Endothelial cell of umbilical vein (primary cell): ENCODE results near the gene RDH13. TPM values are rescaled to one million over a fixed set of nuclear protein-coding genes. Genes with fewer than 3 reads are reported as not detected.

Source experiments
- BruUV-seq: library from RNA; stranded (reverse); fragments of 400-500 nt; replicated peaks from 2 replicates; lab custom pipeline; 2021; lab: Mats Ljungman, UMichigan
- CTCF ChIA-PET: fragments of 300-600, 350-600 bp; sonication (Branson Sonifier 250); formaldehyde crosslinking; loops from one replicate; lab custom pipeline; 2021; ENCODE audit warnings: antibody characterized with exemption, inconsistent platforms; lab: Charles Lee
- POLR2A ChIA-PET: fragments of 300-600, 350-600 bp; sonication (Branson Sonifier 250); formaldehyde crosslinking; loops from one replicate; lab custom pipeline; 2021; ENCODE audit warnings: antibody characterized with exemption, inconsistent platforms; lab: Charles Lee
- DNase-seq: peaks from one replicate; pipeline ENCODE4 v3.0.0-alpha.2; 2011; ENCODE audit warnings: low read depth, low spot score
- FAIRE-seq: peaks from 2 replicates; lab custom pipeline; 2011; peaks lifted over from hg19 to GRCh38; lab: Jason Lieb, UNC
- H2AFZ ChIP-seq: 2 replicates; pipeline ENCODE4 v1.6.0; 2012; ENCODE audit warnings: low read depth, low read length, control low read depth, inconsistent platforms
- H3K27ac ChIP-seq: 2 replicates; pipeline ENCODE4 v1.5.1; 2011; ENCODE audit warnings: low read depth, mild to moderate bottlenecking, control low read depth, low read length, moderate library complexity; ENCODE audit not compliant: insufficient read depth
- H3K27me3 ChIP-seq, 2 experiments: 2 replicates each; pipeline versions ENCODE4 v1.6.0 to v1.6.1; 2011; ENCODE audit warnings: low read length in 2 of 2, mixed read lengths in 1 of 2; ENCODE audit not compliant: control insufficient read depth in 2 of 2, insufficient read depth in 2 of 2
- H3K36me3 ChIP-seq, 2 experiments: 2 replicates in 1 of 2; 3 replicates in 1 of 2; pipeline ENCODE4 v1.5.1; 2011; ENCODE audit warnings: low read length in 2 of 2, mild to moderate bottlenecking in 1 of 2, moderate library complexity in 1 of 2; ENCODE audit not compliant: control insufficient read depth in 2 of 2, insufficient read depth in 2 of 2; ENCODE audit errors: extremely low read depth in 1 of 2
- H3K4me1 ChIP-seq: 3 replicates; pipeline ENCODE4 v1.5.1; 2011; ENCODE audit warnings: mild to moderate bottlenecking, low read length; ENCODE audit not compliant: control insufficient read depth, insufficient read depth; ENCODE audit errors: extremely low read depth
- H3K4me2 ChIP-seq: 2 replicates; pipeline ENCODE4 v1.6.1; 2011; ENCODE audit warnings: low read length, control low read depth, mixed read lengths; ENCODE audit not compliant: insufficient read depth
- H3K4me3 ChIP-seq, 3 experiments: fragments of 200-600 bp in 1 of 3; sonication (generic), shearing (Covaris generic) in 1 of 3; replicated peaks in 1 of 3; 2 replicates each; pipeline ENCODE4 v1.5.1; 2011 to 2016; ENCODE audit warnings: control low read depth in 3 of 3, low read length in 3 of 3, mild to moderate bottlenecking in 2 of 3, inconsistent platforms in 1 of 3, low read depth in 1 of 3, moderate library complexity in 1 of 3; ENCODE audit not compliant: insufficient read depth in 1 of 3
- H3K79me2 ChIP-seq: 2 replicates; pipeline ENCODE4 v1.6.0; 2012; ENCODE audit warnings: low read length, inconsistent platforms; ENCODE audit not compliant: control insufficient read depth, insufficient read depth
- H3K9ac ChIP-seq: replicated peaks from 2 replicates; pipeline ENCODE3; 2011; ENCODE audit warnings: low read length, control low read depth; ENCODE audit not compliant: insufficient read depth; ENCODE audit errors: extremely low read depth
- H3K9me1 ChIP-seq: replicated peaks from 3 replicates; pipeline ENCODE4 v1.6.0; 2011; ENCODE audit warnings: mild to moderate bottlenecking, low read length; ENCODE audit not compliant: control insufficient read depth, insufficient read depth; ENCODE audit errors: extremely low read depth
- H3K9me3 ChIP-seq: replicated peaks from 2 replicates; pipeline ENCODE4 v1.5.1; 2012; ENCODE audit warnings: low read length, inconsistent platforms; ENCODE audit not compliant: control insufficient read depth, insufficient read depth
- H4K20me1 ChIP-seq: replicated peaks from 2 replicates; pipeline ENCODE3; 2011; ENCODE audit warnings: mild to moderate bottlenecking, low read length; ENCODE audit not compliant: control insufficient read depth, insufficient read depth; ENCODE audit errors: extremely low read depth
- EZH2 ChIP-seq: IDR thresholded peaks from 2 replicates; pipeline ENCODE4 v1.6.1; 2012; ENCODE audit warnings: borderline replicate concordance, low read depth, mild to moderate bottlenecking, moderate library complexity, low read length, inconsistent platforms; ENCODE audit not compliant: severe bottlenecking
- FOS ChIP-seq: IDR thresholded peaks from 2 replicates; pipeline ENCODE4 v1.6.1; 2011; ENCODE audit warnings: mild to moderate bottlenecking, low read length, moderate library complexity, borderline replicate concordance; ENCODE audit not compliant: insufficient read depth
- GATA2 ChIP-seq: IDR thresholded peaks from 2 replicates; pipeline ENCODE4 v1.7.0; 2011; ENCODE audit warnings: low read depth, mild to moderate bottlenecking, moderate library complexity, mixed read lengths, low read length; ENCODE audit not compliant: insufficient read length, insufficient read depth
- JUN ChIP-seq: IDR thresholded peaks from 2 replicates; pipeline ENCODE4 v1.6.1; 2011; ENCODE audit warnings: borderline replicate concordance, low read depth; ENCODE audit not compliant: insufficient read length, insufficient read depth
- MYC ChIP-seq: IDR thresholded peaks from one replicate; pipeline ENCODE4 v1.6.1; 2011; ENCODE audit warnings: mild to moderate bottlenecking, low read depth, low read length
- POLR2A ChIP-seq: IDR thresholded peaks from 2 replicates; pipeline ENCODE4 v1.6.1; 2012; ENCODE audit warnings: low read depth, mild to moderate bottlenecking, control low read depth, low read length
- POLR2AphosphoS5 ChIP-seq: IDR thresholded peaks from 2 replicates; pipeline ENCODE4 v1.6.1; 2012; ENCODE audit warnings: low read depth, mild to moderate bottlenecking, control low read depth, low read length, moderate library complexity; ENCODE audit not compliant: insufficient read depth
- dilution Hi-C: fragments of 300-500 bp; cut with MboI; formaldehyde crosslinking; loops from one replicate; pipeline ENCODE4 v1.15.0; 2019; ENCODE audit warnings: low sequenced_read_pairs; ENCODE audit not compliant: extremely low pct_ligation_motif_present
- intact Hi-C: fragments of 100-400 bp; cut with micrococcal nuclease; formaldehyde crosslinking; loops from one replicate; pipeline ENCODE4 v1.10.0; 2022
- polyA plus RNA-seq, 4 experiments: library from polyadenylated mRNA; depleted of rRNA in 3 of 4; stranded (reverse) in 3 of 4; unstranded in 1 of 4; fragments of >200 nt; gene quantifications; 2 replicates each; pipeline versions ENCODE4 v1.2.1 to v1.2.3, GENCODE V29; 2011 to 2012; ENCODE audit warnings: missing spikeins in 1 of 4
- total RNA-seq: library from RNA; stranded (reverse); gene quantifications from 2 replicates; pipeline ENCODE4 v1.2.3, GENCODE V29; 2021
- TF ChIP-seq, protein P1 (sequence below): IDR thresholded peaks from 2 replicates; pipeline ENCODE4 v1.6.1; 2011; ENCODE audit not compliant: insufficient read depth, insufficient read length
- TF ChIP-seq, protein P2 (sequence below), 2 donors: IDR thresholded peaks; 1 replicate in 1 of 2; 2 replicates in 1 of 2; pipeline ENCODE4 v1.5.1; 2011; ENCODE audit warnings: low read length in 2 of 2, mild to moderate bottlenecking in 2 of 2, moderate library complexity in 2 of 2, control low read depth in 1 of 2, inconsistent platforms in 1 of 2, low read depth in 1 of 2; ENCODE audit not compliant: insufficient read depth in 1 of 2; ENCODE audit errors: extremely low read depth in 1 of 2

Gene RDH13
- total and polyA plus RNA-seq, 2 donors (not counting 3 experiments of a cell fraction or from before 2014, with no cell fraction given), result 8.7 to 19.6 TPM

DNA sequence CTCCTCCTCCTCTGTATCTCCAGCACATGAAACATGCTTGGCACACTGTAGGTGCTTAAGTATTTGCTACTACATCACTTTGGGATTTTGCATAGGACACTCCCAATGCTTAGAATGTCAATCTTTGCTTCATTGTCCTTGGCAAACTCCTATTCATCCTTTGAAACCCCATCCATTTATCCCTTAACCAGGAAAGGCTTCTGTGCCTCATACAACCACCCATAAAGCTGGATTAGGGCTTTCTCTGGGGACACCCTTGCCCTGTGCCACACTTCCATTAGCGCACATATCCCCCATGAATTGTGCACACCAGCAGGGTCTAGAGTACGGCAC is 6.9 kb upstream of the RDH13 start:
- Histone ChIP-seq H3K36me3 (no peaks in the 10 kb centered on the region), H2AFZ (no peak overlapping the region), H3K4me3 (no peak overlapping the region), H3K9ac (no peak overlapping the region), H3K27ac (no peak overlapping the region), H3K9me3 (no peaks in the 10 kb centered on the region), H3K9me1 (no peaks in the 10 kb centered on the region), H3K4me1 (peaks cover 6% of the 10 kb centered on the region), H4K20me1 (no peaks in the 10 kb centered on the region), H3K27me3 (peaks cover 23% of the 10 kb centered on the region in 2 experiments), H3K79me2 (no peaks in the 10 kb centered on the region), H3K4me2 (no peak overlapping the region)
- FAIRE-seq (no peak), DNase-seq (no peak)
- CTCF ChIA-PET, result no interaction called here
- no TSS peak for BruUV-seq
- TF ChIP-seq POLR2AphosphoS5 (no peak), GATA2 (no peak), POLR2A (no peak), EZH2 (no peak), MYC (no peak), FOS (no peak), JUN (no peak)
- TF ChIP-seq, protein P1, sequence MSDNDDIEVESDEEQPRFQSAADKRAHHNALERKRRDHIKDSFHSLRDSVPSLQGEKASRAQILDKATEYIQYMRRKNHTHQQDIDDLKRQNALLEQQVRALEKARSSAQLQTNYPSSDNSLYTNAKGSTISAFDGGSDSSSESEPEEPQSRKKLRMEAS, result no peak
- TF ChIP-seq, protein P2, sequence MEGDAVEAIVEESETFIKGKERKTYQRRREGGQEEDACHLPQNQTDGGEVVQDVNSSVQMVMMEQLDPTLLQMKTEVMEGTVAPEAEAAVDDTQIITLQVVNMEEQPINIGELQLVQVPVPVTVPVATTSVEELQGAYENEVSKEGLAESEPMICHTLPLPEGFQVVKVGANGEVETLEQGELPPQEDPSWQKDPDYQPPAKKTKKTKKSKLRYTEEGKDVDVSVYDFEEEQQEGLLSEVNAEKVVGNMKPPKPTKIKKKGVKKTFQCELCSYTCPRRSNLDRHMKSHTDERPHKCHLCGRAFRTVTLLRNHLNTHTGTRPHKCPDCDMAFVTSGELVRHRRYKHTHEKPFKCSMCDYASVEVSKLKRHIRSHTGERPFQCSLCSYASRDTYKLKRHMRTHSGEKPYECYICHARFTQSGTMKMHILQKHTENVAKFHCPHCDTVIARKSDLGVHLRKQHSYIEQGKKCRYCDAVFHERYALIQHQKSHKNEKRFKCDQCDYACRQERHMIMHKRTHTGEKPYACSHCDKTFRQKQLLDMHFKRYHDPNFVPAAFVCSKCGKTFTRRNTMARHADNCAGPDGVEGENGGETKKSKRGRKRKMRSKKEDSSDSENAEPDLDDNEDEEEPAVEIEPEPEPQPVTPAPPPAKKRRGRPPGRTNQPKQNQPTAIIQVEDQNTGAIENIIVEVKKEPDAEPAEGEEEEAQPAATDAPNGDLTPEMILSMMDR (IDR thresholded peaks at IDR 0.05; ENCODE audit: extremely low read depth in 1 of 2, insufficient read depth in 1 of 2, low read depth in 1 of 2, low read length in 2 of 2), result no peak
- intact Hi-C loops (no loop called here), dilution Hi-C loops (no loop called here)
- POLR2A ChIA-PET, result no interaction called here
